Ecto neural progenitor cell (in vitro differentiated cells): ENCODE measurements around the gene YTHDF1.

ENCODE experiments used
- DNase-seq: peaks from one replicate; pipeline ENCODE4 v3.0.0-alpha.2; 2018; ENCODE audit warnings: low spot score

Gene YTHDF1

DNA sequence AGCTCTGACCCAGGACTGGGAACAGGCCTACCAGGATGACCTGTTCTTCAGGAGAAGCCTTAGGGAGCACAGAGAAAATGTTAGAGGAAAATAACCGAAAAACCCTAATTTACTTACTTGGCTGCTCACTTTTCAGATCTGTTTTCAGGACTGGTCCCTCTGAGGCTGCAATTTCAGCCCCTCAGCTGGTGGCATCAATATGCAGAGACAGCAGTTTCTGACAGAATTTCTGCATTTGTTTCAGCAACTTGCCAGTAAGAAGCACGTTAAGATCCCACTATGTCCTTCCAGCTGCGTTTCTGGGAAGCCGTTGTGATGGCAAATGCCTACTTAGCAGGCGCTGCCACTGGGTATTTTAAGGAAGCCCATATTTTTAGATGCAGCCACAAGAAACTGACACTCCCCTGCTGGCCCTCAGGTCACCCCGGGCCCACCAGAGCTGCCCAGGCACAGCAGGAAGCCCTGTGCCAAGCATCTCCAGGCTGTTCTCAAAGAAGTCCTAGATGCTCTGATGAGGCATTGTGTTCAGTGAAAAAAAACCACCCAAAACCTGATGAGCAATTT lies 7.5 kb downstream of the YTHDF1 start:
- DNase-seq = no peak

GRCh38 chr20:63206878-63207277 lies 9.1 kb downstream of the YTHDF1 start:
- DNase-seq = no peak

- no peak for DNase-seq
These were observed 10.0 kb downstream of the YTHDF1 start for GRCh38 chr20:63205896-63206295.

DNA sequence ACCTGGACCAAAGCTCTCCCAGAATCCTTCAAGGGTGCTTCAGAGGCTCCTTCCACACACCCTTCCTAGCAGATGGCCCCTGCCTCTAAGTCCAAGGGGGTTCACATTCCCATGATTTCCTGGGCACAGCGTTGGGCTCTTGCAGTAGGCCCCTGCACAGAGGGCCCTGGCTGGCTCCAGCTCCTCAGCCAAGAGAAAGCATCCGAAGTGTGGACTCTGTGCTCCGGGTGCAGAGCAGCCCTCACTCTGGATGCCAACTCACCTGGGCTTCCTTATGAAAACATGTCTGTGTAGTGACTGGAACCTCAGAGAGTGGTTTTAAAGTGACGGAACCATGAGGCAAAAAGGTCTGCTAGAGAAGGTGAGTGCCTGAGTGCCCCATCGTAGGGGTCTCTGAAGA lies 11.6 kb downstream of the YTHDF1 start:
- no peak for DNase-seq

DNA sequence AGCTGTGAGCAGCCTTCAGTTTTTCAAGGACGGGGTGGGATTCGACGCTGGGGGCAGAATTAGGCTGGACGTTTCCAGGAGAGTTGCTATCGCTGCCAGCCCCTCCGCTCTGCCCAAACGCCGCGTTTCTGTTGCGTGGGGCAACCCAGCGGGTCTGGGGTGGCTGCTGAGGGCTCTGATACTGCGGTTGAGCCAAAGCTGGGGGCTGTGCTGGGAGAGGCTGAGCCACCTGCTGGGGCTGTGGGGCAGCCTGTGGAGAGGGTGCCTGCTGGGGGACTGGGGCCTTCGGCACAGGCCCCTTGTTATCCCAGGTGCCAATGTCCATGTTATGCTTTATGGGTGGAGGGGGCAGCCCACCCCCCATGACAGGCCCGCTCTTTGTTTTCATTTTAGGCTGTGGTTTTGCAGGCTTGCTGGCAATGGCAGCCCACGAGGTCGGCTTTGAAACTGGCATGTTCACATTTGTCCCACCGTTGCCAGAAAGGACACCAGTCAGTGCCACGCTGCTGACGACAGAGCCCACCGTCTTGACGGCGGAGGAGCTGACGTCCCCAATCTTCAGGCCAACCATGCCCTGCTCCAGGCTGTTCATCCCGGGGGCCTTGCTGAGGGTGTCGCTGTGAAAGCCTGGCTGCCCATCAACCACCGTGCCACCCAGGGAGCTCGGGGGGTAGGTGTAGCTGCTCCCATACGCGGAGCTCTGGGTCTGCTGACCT lies 13.0 kb downstream of the YTHDF1 start:
- DNase-seq = no peak

DNA sequence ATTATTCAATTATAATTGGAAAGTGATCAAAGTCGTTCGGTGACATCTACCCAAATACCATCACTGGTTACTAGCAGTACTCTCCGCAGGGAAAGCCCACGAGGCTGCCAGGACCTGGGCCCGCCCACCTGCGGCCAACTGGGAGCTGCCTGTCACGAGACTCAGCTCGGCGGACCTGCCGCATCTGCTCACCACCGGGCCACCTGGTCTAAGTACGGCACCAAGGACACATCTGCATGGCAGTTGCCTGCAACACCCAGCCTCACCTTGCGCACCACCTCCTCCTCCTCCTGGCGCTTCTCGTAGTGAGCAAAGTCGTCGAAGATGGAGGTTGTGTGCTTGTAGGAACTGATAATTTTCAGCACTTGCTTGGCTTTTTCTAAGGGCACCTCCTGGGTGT lies 13.9 kb downstream of the YTHDF1 start:
- DNase-seq = no peak

DNA sequence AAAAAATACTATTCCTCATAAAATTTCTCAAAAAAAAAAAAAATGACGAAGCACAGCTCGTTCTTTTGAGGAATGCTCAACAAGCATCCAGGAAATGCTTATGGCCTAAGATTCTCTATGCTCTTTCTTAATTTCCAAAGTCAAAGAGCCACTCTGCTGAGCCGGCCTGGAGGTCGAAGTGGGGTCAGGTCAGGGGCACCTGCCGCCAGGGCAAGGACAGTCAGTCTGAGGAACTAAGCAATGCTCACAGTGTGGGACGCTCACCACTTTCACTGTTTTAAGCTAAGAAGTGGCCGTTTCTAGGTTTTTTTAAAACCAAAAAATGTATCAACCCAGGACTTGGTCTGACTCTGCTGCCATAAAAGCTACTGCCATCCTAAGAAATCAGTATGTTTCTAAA lies 17.3 kb downstream of the YTHDF1 start:
- DNase-seq = no peak

- DNase-seq = no peak
These were observed 19.0 kb downstream of the YTHDF1 start for GRCh38 chr20:63196768-63197470.

DNA sequence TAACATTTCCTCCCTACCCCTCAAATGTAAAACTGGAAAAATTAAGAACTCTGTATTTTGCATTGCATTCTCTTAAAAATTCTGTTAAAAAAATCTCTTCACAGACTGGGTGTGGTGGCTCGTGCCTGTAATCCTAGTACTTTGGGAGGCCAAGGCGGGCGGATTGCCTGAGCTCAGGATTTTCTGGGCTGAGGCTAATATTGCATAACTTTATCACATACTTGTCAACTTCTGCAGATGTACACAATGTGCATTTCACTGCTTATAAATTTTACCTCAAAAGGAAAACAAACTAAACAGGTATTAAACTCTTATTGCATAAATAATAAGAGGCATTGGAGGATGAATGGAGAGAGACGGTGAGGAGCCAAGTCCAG lies 21.1 kb downstream of the YTHDF1 start:
- DNase-seq = no peak

DNA sequence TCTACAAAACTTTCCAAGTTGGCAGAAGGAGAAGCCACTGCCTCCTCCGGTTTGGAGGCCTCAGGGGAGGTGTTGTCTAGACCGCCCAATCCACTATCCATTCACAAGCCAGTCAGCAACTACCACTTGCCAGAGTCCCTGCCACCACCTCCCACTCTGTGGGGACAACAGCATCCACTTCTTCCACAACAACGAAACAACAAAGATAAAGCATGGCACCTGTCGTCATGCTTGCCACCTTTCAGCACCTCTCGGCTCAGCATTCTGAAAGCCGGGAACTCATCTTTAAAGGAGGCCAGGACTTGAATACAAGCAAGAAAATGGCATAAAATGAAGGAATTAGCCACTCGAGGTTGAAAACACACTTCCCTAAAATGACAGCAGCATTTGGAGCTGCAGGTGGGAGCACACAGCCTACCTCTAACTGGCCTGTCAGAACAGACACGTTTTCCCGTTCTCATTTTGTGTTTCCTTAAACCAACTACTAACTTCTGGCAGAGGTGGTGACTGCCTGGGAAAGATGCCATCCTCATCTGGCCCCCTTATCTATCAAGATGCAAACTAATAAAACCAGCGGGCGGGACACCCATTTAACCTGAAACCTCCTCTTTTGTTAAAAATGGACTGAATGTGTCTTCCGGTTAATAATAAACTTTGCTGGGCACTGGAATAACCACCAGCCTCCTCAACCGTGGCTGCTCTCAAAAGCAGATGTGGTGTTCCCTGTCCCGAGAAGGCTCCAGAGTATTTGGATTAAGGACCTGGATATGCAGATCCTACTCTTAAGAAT lies 21.7 kb downstream of the YTHDF1 start:
- DNase-seq = no peak

GRCh38 chr20:63192721-63193120 lies 23.2 kb downstream of the YTHDF1 start:
- DNase-seq = no peak

- no peak for DNase-seq
These were observed 24.5 kb downstream of the YTHDF1 start for GRCh38 chr20:63191400-63191799.

- DNase-seq = no peak
These were observed 25.1 kb downstream of the YTHDF1 start for GRCh38 chr20:63190828-63191227.

GRCh38 chr20:63189846-63190559 lies 25.9 kb downstream of the YTHDF1 start:
- no peak for DNase-seq

GRCh38 chr20:63189322-63189642 lies 26.6 kb downstream of the YTHDF1 start:
- DNase-seq = no peak

DNA sequence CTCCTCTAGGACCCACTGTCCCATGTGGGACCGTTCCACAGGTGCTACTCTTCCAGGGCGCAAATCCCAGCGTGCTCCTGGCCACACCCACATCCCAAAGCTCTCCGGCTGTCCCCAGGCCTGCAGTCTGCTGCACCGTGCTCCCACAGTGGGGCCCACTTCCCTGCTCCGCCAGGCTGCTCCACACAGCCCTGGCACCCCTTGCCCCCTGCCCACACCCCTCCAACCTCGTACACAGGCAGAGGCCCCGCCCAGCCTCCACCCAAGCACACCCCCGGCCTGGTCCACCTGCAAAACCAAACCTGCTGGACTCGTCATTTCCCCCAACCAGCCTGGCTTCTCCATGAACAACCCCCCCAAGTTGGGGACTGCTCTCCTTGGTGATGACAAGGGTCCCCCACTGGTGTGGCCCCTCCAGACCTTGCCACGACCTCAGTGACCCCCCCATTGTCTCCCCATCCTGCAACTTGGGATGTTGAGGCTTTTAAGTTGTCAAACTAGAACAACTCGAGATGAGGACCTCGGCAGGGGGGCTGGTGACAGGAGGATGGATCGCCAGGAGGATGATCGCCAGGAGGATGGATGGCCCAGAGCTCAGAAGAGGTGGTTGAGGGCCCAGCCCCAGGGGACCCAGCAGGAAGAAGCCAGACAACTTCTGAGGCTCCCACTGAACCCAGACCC lies 27.1 kb downstream of the YTHDF1 start:
- DNase-seq = no peak

- DNase-seq = no peak
These were observed 27.8 kb downstream of the YTHDF1 start for GRCh38 chr20:63188159-63188442.

DNA sequence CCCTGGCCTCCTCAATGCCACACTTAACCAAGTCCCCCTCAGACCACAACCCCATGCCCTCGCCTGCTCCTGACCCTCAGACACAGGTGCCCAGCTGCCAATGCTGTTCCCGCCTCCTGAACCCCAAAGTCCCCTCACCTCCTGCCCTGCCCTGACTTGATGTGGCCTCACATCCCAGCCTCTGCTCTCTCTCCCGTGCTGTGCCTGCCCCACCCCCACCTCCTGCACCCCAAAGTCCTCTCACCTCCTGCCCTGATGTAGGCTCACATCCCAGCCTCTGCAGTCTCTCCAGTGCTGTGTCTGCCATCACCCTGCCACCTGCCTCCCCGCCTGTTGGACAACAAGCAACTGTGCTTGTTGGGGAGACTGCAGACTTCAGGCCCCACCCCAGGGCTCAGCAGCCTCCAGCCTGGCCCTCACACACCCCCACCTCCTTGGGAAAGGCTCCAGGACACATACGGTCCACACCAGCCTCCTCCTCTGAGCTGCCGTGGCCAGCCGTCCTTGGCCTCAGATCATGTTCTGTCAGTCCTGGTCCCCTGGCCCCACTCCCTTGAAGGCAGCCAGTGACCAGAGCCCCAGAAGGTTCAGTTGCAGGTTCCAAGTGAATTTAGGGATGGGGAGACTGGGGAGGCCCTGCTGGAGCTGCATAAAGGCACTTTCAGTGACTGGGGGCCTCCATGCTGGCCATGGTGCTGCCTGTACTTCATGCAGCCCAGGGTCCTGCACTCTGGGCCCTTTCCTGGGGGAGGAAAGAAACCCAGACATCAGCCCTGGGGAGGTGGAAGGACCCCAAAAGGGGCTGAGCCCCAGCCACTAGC lies 28.4 kb downstream of the YTHDF1 start:
- no peak for DNase-seq

- no peak for DNase-seq
These were observed 29.2 kb downstream of the YTHDF1 start for GRCh38 chr20:63186528-63187316.

DNA sequence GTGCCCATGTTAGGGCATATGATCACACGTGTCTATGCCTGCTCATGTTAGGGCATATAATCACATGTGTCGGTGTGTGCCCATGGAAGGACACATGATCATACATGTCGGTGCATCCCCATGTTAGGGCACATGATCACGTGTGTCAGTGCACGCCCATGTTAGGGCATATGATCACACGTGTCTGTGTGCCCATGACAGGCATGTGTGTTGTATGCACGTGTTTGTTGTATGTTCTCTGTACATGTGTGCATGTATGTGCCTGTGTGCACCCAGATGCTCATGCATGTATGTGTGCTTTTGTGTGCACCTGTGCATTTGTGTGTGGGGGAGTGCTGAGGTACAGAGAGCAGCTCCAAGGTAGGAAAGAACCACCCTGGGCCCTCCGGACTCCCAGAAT lies 29.8 kb downstream of the YTHDF1 start:
- no peak for DNase-seq
